ENCODE data around the gene NFYC.
"Not testable (repeated sequence)": the region's sequence is repeated elsewhere in the genome, so short reads cannot be mapped to it uniquely, and the experiment has no call there.

NFYC gene

DNA sequence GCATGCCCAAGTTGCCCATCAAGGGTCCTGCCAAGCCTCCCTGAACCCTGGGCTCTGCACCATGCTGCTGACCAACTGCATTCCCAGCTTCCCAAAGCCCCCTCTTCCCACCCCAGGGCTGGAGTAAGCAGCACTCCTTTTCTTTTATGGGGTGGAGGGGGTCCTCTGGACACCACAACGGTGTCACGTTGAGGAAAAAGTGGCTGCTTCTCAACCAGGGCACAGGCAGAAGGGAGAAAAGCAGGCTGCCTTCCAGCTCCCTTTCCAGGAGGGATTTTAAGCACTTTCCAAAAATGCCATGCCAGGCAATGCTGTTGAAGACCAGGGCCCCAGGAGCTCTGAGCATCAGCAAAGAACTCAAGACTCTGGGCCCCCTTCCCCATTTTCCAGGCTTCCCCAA lies 26.7 kb upstream of the NFYC start:
- no peak for DNase-seq (ENCODE audit: extremely low read depth in 1 of 2, low read depth in 1 of 2)

DNA sequence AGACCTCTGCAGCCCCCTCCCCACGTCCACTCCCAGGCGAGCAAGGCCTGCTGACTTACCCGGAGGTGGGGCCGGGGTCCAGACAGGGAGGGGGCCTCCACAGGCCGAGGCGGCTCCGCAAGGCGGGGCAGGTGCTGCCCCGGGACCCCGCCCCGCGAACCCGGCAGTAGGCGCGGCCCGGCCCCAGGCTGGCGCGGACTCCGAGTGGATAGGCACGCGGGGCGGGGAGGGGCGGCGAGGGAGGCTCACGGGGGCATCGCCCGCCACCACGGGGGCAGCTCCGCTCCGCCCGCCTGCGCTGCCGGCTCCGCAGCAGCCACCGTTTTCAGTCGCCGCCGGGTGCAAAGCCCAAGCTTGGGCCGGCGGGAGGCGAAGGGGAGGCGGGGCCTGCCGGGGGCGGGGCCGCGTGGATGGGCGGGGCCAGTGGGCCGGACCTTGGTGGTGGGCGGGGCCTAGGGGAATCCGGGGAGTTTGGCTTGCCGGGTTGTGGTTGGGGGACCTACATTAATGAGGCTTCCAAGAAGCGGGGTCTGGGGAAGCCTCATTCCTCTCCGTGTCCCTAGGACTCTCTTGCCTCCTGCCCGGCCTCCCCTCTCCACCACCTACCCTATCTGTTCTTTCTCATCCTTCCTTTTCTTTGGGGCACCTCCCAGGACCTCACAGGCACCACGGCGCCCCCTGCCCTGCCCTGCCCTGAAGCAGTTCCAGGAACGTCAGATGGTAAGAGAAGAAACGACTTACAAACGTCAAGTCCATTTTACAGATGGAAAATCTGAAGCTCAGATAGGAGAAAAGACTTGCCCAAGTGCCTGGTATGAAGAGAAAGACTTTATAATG lies 26.0 kb upstream of the NFYC start, which contains the start of gene RIMS3:
Gene RIMS3, minus strand, starts transcription at position 348 of the 837 bp plus-strand sequence. CDS start 23,757 bp downstream, outside the sequence.
- peak; percentile 62 to 67 for DNase-seq (ENCODE audit: extremely low read depth in 1 of 2, low read depth in 1 of 2)

DNA sequence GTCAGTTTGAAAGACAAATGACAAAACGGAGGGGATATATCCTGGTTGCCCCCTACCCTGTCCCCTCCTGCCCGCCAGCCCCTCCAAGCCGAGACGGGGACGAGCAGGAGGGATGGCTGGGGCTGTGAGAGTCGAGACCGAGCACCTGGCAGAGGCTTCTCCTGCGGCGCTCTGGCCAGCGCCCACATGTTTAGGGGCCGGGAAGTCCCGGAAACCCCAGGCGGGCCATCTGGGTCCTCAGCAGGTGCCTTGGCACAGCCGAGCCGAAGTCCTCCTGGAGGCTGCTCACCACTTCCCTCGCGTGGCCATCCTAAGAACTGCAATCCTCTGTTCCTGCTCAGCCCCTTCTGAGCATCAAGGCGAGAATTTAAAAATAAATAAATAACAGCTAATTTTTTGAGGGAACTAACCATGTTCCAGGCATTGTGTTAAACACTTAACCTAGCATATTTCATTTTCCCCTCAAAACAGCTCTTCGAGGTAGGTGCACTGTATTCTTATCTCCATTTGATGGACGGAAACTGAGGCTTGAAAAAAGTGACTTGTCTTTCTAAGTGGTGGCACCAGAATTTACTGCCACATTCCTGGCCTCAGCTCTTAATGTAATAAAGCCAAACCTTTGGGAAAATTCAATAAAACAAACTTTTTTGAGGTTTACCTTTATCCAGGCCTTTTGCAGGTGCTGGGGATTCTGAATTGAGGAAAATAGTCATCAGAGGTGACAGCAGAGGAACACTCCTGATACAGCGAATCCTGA lies 22.6 kb upstream of the NFYC start:
- DNase-seq (ENCODE audit: extremely low read depth in 1 of 2, low read depth in 1 of 2) = peak; percentile 61 to 75

DNA sequence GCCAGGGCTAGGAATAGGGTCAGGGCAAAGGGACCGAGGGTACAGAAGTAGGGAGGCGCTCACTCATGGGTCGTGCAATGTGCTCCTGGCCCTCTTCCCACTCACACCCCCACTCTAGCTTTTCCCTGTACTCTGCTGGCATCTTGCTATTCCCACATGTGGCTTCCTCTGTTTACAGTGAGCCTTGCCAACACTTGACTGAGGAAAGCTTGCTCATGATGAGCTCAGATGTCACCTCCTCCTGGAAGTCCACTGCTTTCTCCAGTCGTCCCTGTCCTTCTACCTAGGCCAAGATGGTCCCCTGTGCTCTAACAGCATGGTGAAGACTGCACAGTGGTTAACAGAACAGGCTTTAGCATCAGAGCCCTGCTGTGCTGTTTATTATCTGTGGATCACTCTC lies 18.1 kb upstream of the NFYC start:
- no peak for DNase-seq (ENCODE audit: extremely low read depth in 1 of 2, low read depth in 1 of 2)

DNA sequence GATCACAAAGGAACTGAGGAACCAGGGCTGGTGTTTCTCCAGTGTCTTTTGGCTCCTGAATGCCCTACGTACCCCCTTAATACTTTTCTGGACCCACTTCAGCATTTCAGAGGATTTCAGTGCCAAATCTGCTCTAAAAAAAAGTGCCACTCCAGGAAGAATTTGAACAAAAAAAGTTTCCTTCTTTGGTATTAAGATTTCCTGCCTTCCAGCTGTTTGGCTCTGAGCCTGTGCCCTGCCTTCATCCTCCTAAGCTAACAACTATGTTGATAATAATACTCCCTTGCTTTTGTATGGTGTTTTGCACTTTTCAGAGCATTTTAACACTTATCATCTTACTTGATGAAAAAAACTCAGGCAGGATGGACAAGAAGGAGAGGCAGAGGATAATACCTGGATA lies 15.0 kb upstream of the NFYC start:
- DNase-seq (ENCODE audit: extremely low read depth in 1 of 2, low read depth in 1 of 2) = no peak

DNA sequence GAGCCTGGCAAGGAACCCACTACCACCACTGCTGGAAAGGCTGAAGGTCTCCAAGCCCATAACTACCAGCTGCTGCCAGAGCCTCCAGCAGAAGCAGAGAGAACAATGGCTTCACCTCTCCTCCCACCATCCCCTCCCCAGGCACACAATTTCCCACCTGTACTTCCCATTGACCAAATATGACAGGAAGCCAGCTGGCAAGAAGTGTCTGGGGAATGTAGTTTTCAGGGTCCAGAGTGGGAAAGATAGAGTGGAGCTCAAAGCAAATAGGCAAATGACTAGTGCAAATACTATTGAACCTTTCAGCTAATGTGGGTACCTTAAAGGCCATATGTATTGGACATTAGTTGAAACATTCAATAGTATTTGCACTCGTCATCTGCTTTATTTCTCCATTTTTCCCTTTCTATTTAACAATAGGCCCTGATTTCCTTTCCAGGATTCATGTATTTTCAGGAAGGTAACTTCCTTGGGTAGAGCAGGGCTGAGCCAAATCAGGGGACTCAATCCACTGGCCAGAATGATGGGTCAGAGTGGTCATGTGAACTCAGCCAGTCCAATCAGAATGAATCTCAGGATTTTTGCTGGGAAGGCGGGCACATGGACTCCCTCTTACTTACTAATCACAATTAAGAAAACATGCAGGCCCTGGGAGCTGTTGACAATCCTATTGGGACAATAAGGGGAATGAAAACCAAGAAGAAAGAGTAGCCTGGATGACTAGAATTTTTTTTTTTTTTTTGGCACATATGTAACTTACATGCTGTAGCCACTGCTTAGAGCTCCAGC lies 12.1 kb upstream of the NFYC start:
- no peak for DNase-seq (ENCODE audit: extremely low read depth in 1 of 2, low read depth in 1 of 2)

DNA sequence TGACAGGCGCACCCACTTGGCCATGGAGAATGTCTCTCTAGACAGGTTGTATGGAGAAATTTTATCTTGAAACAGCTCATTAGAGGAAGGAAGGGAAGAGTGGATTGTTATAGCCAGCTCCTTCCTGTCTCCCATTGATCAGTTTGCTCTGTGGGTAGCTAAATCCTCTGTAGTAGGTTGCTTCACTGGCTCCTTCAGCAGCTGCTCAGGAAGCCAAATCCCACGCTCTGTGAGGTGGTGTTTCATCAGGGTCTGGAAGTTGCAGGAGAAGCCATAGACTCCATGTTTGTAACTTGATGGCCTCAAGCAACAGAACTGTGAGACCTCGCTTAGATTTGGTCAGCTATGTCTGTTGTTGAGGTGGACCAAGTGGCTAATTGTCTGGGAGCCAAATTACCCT lies 6.8 kb upstream of the NFYC start:
- DNase-seq (ENCODE audit: extremely low read depth in 1 of 2, low read depth in 1 of 2) = no peak

DNA sequence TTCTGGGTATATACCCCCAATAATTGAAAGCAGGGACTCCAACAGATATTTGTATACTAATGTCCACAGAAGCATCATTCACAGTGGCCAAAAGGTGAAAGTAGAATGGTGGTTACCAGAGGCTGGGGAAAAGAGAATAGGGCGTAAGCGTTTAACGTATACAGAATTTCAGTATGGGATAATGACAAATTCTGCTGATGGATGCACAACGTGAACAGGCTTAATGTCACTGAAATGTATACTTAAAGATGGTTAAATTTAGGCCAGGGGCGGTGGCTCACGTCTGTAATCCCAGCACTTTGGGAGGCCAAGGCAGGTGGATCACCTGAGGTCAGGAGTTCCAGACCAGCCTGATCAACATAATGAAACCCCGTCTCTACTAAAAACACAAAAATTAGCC lies 4.4 kb upstream of the NFYC start:
- DNase-seq (ENCODE audit: extremely low read depth in 1 of 2, low read depth in 1 of 2) = no peak

DNA sequence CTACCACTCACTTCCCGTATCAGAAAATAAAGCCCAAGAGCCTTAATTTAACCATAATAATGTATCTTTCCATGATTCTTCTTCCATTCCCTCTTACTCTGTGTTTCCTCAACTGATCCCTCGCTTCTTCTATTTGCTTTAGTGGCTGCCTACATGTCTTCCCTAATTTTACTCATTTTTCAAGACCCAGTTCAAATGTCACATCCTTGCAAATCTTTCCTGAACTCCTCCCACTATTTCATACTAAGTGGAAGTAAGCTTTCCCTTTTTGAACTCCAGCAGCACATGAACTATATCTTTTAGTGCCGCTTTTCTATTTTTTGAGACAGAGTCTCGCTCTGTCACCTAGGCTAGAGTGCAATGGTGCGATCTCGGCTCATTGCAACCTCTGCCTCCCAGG lies 3.8 kb upstream of the NFYC start:
- no peak for DNase-seq (ENCODE audit: extremely low read depth in 1 of 2, low read depth in 1 of 2)

DNA sequence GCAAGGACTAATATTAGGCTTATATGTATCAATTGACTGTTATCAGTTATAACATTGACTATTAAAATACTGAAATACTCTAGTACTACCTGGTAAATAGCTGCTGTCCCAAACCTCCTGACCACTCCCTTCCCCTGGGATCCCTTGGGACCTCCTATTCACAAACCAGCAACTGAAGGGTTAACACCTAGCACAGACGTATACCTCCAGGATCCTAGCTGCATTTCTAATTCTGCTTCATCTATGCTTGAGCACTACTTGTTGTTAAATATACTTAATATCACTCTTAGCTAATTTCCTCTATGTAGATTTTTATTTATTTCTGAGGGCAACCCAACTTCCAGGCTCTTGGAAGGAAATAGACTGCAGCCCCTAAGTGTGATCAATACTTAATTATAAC lies 1.8 kb upstream of the NFYC start:
- DNase-seq (ENCODE audit: extremely low read depth in 1 of 2, low read depth in 1 of 2) = no peak

DNA sequence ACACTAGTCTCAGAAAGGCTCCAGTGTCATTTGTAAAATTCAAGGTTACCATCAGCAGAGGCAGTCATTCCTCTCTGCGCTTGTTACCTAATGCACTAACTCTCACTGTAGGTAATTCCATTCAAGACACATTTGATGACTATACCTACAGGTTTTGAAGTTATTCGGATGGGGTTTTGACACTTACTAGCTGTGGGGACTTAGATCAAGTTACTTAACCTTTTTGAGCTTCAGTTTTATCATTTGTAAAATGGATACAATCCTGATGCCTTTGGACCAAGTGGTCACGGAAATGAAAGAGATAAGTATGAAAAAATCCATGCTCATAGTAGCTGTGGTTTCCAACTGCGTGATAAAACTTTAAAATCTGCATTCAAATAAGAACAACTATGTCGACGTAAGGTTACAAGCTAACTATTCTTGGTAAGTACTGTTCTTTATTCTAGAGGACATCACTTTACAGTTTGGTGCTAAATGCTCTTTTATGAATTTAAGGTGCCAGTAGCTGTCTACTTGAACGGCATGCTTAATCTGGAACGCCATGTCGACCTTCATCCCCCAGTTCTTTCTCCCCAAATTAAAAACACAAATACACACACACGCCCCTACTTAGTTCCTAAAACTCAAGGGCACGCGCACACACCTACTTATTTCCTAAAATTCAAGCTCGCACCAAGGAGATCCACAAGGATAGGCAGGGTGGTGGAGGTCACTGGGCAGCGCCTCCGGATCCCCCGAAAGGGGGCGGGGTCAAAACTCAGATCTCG lies 550 bp upstream of the NFYC start:
- DNase-seq (ENCODE audit: extremely low read depth in 1 of 2, low read depth in 1 of 2) = no peak

DNA sequence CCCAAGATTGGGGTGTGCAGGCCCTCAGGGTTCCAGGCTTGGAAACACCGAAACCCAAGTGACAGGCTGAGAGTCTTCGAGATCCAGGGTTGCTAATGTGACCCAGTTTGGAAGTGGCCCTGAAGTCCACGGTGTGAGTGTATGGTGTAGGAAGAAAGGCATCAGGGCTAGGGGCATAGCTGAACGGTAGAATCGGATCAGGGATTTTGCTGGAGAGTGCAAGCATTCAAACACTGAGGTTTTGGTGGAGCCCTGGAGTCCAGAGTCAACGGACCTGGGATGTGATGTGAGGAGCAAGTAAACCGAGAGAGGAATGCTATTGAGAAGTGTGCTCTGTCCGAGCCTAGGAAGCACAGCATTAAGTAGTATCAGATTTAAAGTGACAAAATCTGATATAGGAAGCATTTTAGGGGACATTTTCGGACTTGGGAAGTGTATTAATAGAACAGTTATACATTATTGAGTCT lies 958 bp downstream of the NFYC start:
- DNase-seq (ENCODE audit: extremely low read depth in 1 of 2, low read depth in 1 of 2) = no peak

DNA sequence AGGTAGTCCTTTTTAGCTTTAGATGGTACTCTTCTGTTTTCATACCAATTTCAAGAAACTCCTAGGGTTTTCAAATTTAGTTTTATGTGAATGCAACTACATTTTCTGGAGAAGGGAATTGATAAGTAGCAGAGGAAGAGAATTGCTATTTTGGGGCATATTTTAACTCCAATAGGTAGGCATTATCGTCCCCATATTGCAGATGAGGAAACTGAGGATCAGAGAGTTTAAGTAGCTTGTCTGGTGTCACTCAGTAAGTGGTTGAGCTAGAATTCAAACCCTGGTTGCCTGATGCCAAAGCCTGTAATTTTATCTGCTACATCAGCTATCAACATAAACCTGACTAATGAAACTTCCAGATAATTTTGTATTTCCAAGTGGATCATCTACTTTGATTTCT lies 1.9 kb downstream of the NFYC start:
- no peak for DNase-seq (ENCODE audit: extremely low read depth in 1 of 2, low read depth in 1 of 2)

DNA sequence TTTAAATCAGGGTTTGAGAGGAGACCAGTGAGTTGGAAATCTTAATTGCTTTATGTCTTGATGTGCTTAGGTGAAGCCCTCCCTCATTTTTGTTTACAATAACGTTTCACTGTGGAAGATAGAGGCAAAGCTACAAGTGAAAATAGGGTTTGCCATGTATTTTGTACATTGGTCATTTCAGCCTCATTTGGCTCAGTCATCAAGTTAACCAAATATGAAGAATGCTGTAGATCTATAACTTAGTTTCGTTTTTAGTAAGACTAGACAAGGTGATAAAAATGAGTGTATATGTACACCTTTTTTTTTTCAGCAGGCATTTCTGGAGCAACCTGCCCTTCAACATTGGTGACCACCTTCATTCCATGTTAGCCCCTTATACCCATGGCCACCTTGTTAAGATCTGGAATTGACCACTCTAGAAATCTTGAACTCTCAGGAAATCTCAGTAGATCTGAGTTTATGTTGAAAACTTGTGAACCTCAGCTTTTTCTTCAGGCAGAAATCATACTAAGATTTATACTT lies 2.9 kb downstream of the NFYC start:
- DNase-seq (ENCODE audit: extremely low read depth in 1 of 2, low read depth in 1 of 2) = no peak

DNA sequence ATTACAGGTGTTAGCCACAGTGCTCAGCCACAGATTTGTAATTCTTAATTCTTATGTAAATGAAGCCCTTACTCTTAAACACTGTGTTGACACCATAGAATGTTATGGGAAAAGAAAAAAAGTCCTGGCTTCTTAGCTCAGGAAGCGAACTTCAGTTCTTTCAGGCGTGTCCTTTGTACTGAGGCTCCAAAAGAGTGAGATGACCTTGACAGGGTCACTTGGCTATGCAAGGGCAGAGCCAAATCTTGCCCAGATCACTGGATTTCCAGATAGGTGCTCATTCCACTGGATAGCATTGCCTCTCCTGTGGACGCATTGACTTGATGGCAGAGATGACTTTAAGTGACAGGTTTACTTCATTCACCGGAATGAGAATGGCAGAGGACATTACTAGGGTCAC lies 4.8 kb downstream of the NFYC start:
- no peak for DNase-seq (ENCODE audit: extremely low read depth in 1 of 2, low read depth in 1 of 2)

DNA sequence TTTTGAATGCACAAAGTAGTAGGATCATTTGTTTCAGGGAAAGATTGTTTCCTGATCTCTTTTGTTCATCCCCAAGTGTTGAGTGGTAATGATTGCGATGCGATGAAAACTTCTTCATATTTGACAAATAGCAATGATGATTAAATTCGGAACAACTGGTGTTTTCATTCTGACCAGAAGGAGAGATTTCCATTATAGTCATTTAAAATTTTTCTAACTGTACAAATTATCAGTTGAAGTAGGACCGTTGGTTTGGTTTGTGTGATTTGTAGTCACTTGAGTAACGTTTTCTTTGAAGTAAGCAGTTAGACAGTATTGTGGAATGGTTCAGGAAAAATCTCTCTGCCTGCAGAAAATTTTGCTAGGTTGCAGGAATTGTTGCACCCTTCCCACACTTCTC lies 5.9 kb downstream of the NFYC start:
- no peak for DNase-seq (ENCODE audit: extremely low read depth in 1 of 2, low read depth in 1 of 2)

DNA sequence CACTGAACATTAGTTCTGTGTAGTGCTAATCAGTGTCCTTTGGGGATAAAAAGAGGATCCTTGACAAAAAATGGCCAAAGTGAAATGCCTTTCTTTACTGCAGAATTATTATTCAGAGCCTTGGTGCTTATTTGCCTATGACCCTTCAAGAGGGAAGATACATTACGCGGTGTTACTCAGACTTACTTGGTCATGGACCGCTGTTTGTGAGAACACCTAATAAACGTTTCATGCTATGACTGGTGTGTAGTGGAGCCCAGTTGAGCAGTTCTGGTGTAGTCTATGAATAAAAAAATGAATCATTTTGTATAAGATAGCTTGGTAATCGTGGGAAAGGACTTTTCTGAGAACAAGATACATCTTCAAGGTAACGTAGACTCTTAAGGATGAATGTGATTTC lies 8.3 kb downstream of the NFYC start:
- no peak for DNase-seq (ENCODE audit: extremely low read depth in 1 of 2, low read depth in 1 of 2)

DNA sequence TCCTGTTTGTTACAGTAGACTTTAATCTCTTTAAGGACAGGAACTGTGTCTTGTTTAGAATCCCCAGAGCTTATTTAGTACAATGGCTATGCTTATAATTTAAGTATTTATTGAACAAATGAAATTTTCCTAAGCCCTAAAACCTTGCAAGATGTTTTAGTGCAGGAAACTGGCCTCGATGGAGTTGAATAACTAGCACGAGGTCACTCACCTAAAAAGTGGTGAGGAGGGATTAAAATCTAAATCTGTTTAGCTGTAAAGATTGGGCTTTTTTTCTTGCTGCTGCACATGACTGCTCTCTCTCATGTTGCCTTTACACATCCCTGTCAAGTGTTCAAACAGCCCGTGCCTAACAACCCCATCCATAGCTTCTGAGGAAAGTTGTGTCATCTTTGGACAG lies 10.2 kb downstream of the NFYC start:
- DNase-seq (ENCODE audit: extremely low read depth in 1 of 2, low read depth in 1 of 2) = no peak

DNA sequence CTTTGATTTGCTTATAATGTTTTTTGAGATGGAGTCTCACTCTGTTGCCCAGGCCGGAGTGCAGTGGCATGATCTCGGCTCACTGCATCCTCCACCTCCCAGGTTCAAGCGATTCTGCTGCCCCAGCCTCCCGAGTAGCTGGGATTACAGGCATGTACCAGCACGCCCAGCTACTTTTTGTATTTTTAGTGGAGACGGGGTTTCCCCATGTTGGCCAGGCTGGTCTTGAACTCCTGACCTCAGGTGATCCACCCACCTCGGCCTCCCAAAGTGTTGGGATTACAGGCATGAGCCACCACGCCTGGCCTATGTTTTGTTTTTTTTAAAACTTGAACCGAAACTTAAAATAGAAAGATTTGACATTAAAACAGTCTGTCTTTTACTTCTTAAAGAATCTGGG lies 11.3 kb downstream of the NFYC start:
- not testable (repeated sequence) for DNase-seq (ENCODE audit: extremely low read depth in 1 of 2, low read depth in 1 of 2)

DNA sequence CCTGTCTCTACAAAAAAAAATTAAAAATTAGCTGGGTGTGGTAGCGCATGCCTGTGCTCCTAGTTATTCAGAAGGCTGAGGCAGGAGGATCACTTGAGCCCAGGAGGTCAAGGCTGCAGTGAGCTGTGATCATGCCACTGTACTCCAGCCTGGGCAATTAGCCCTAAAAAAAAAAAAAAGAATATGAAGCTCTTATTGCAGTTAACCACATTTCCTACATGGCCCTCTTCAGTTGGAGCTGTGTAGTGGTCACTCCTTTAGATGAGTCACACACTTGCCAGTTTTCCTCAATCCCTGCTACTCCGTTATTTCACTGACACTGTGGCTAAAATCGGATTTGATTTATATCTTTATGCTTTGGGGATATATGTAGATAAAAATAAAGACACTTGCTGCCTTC lies 11.8 kb downstream of the NFYC start:
- DNase-seq (ENCODE audit: extremely low read depth in 1 of 2, low read depth in 1 of 2) = no peak

Measured in stimulated activated CD8-positive, alpha-beta memory T cell treated with anti-CD3 and anti-CD28 coated beads, Interleukin-7, amount 100 ng/mL, for 48 hours (primary cell).